Mucosa of descending colon (tissue), 3 donors: ENCODE measurements around the gene ANO3. TPM values are rescaled to one million over a fixed set of nuclear protein-coding genes. Genes with fewer than 3 reads are reported as not detected.

Experiments used
- ATAC-seq: fragments of 200-7000 bp; cut with Tn5 transposase; one replicate; pipeline ENCODE4 v1.9.1; 2020; ENCODE audit warnings: mild to moderate bottlenecking, moderate library complexity
- DNase-seq, 3 donors: peaks; one replicate each; pipeline ENCODE4 v3.0.0-alpha.2; 2020
- H3K36me3 ChIP-seq: fragments of 200-600 bp; one replicate; pipeline ENCODE4 v1.8.0; 2021; ENCODE audit warnings: low read depth, mild to moderate bottlenecking
- H3K4me1 ChIP-seq: fragments of 200-600 bp; one replicate; pipeline ENCODE4 v1.8.0; 2021; ENCODE audit warnings: low read depth, mild to moderate bottlenecking
- H3K4me3 ChIP-seq: fragments of 200-600 bp; one replicate; pipeline ENCODE4 v1.8.0; 2021; ENCODE audit warnings: mild to moderate bottlenecking
- H3K9me3 ChIP-seq: fragments of 200-600 bp; one replicate; pipeline ENCODE4 v1.8.0; 2021; ENCODE audit warnings: mild to moderate bottlenecking
- CTCF ChIP-seq: fragments of 200-600 bp; IDR thresholded peaks from one replicate; pipeline ENCODE4 v1.8.0; 2022; ENCODE audit warnings: antibody characterized with exemption, mild to moderate bottlenecking
- intact Hi-C, 2 donors: fragments of 100-400 bp; cut with DNase I in 1 of 2; cut with micrococcal nuclease in 1 of 2; formaldehyde crosslinking; loops; one replicate each; pipeline versions ENCODE4 v1.11.0 to v1.11.1; 2022; cut with DNase I, micrococcal nuclease
- total RNA-seq, 3 donors: library from RNA; stranded (reverse); fragmentation: NEBNext Ultra II Directional in 2 of 3; extraction: Animal tissue kit (Norgen Biotek cat#: 25700) in 2 of 3; gene quantifications; one replicate each; pipeline versions ENCODE4 v1.2.1 to v1.2.4, GENCODE V29; 2021 to 2023
- donor health status: DM: no; HTN: no; CAD: no; lungs with moderate emphysema.
- donor health status: DM: no; HTN: no; CAD: no.
- donor health status: DM: no; HTN: yes; CAD: no.

Gene ANO3
- total RNA-seq, 3 donors from 2014 or later, result 0.31 to 1.3 (median 0.35) TPM

- no peak for DNase-seq
- H3K4me1 ChIP-seq, result no peaks in the 10 kb centered on the region
- intact Hi-C loops, result no loop called here
- peaks cover 14% of the 10 kb centered on the region for H3K9me3 ChIP-seq
- H3K4me3 ChIP-seq, result no peak overlapping the region
- H3K36me3 ChIP-seq, result no peaks in the 10 kb centered on the region
- no peak for TF ChIP-seq CTCF
- no peak for ATAC-seq
Measured at GRCh38 chr11:26365284-26365683, 33.4 kb downstream of the ANO3 start.

GRCh38 chr11:26377619-26378018 lies 45.7 kb downstream of the ANO3 start:
- peaks cover 16% of the 10 kb centered on the region for H3K9me3 ChIP-seq
- TF ChIP-seq CTCF, result no peak
- H3K4me1 ChIP-seq, result no peaks in the 10 kb centered on the region
- intact Hi-C loops, result no loop called here
- no peak for ATAC-seq
- DNase-seq, result no peak
- H3K36me3 ChIP-seq, result no peaks in the 10 kb centered on the region
- no peak overlapping the region for H3K4me3 ChIP-seq

GRCh38 chr11:26399336-26399735 lies 67.4 kb downstream of the ANO3 start:
- ATAC-seq, result no peak
- H3K9me3 ChIP-seq, result no peaks in the 10 kb centered on the region
- TF ChIP-seq CTCF, result no peak
- DNase-seq, result no peak
- intact Hi-C loops, result no loop called here
- H3K4me1 ChIP-seq, result no peaks in the 10 kb centered on the region
- H3K4me3 ChIP-seq, result no peak overlapping the region
- no peaks in the 10 kb centered on the region for H3K36me3 ChIP-seq

- no peak for ATAC-seq
- TF ChIP-seq CTCF, result no peak
- no peaks in the 10 kb centered on the region for H3K4me1 ChIP-seq
- DNase-seq, result no peak
- H3K4me3 ChIP-seq, result no peak overlapping the region
- intact Hi-C loops, result no loop called here
- no peaks in the 10 kb centered on the region for H3K9me3 ChIP-seq
- H3K36me3 ChIP-seq, result no peaks in the 10 kb centered on the region
Measured at GRCh38 chr11:26410706-26411366, 78.9 kb downstream of the ANO3 start.

- ATAC-seq (no peak), DNase-seq (no peak)
- H3K4me1 ChIP-seq, result no peaks in the 10 kb centered on the region
- no peaks in the 10 kb centered on the region for H3K9me3 ChIP-seq
- H3K36me3 ChIP-seq, result no peaks in the 10 kb centered on the region
- intact Hi-C loops, result no loop called here
- TF ChIP-seq CTCF, result no peak
- H3K4me3 ChIP-seq, result no peak overlapping the region
Measured at GRCh38 chr11:26412955-26413354, 81.0 kb downstream of the ANO3 start.
